A204.1 (cell line): ENCODE measurements around the gene TRA2B.
"Not testable (repeated sequence)": the region's sequence is repeated elsewhere in the genome, so short reads cannot be mapped to it uniquely, and the experiment has no call there.

Source experiments
- FAIRE-seq: peaks from 2 replicates; lab custom pipeline; 2012; peaks lifted over from hg19 to GRCh38; lab: Jason Lieb, UNC

The TRA2B gene

DNA sequence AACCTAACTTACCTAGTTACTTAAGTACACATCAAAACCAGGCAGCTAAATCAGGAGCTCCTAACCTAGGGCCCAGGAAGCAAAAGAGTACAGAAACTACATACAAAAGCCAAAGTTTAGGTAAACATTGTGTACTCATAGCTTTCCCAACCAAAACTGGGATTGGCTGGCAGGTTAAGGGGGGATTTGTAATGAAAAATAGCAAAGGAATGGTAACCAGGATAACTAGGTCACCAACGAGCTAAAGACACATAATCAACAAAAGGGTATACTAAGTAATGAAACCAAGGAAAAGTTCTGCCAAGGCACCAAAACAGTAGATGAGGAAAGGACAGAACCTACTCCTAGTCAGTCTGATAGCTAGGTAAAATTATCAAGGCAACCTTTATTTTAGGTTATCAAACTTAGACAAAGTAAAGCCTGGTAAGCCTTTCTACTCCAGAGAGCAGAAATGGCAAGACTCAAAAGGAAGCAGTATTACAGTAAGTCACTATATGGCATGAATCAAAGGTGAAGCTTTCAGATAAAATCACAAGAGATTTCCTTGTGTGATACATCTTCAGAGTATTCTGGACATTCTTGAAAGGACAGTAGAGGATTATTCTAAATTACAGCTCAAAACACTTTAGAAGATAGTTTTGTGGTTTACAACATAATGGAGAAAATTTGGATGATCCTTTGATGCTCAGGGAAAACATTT, 10.2 kb downstream of the TRA2B start:
- FAIRE-seq: no peak

- no peak for FAIRE-seq
Measured at GRCh38 chr3:185926445-185926844, 11.4 kb downstream of the TRA2B start.

- no peak for FAIRE-seq
Measured at GRCh38 chr3:185925353-185925752, 12.5 kb downstream of the TRA2B start.

GRCh38 chr3:185924375-185924774, 13.4 kb downstream of the TRA2B start:
- FAIRE-seq: no peak

GRCh38 chr3:185920184-185920583, 17.6 kb downstream of the TRA2B start:
- FAIRE-seq: no peak

GRCh38 chr3:185916042-185916833, 21.6 kb downstream of the TRA2B start:
- FAIRE-seq: no peak

- no peak for FAIRE-seq
Measured at GRCh38 chr3:185915642-185916041, 22.2 kb downstream of the TRA2B start.

GRCh38 chr3:185914911-185915629, 22.7 kb downstream of the TRA2B start:
- no peak for FAIRE-seq

- no peak for FAIRE-seq
Measured at GRCh38 chr3:185912929-185913901, 24.6 kb downstream of the TRA2B start.

DNA sequence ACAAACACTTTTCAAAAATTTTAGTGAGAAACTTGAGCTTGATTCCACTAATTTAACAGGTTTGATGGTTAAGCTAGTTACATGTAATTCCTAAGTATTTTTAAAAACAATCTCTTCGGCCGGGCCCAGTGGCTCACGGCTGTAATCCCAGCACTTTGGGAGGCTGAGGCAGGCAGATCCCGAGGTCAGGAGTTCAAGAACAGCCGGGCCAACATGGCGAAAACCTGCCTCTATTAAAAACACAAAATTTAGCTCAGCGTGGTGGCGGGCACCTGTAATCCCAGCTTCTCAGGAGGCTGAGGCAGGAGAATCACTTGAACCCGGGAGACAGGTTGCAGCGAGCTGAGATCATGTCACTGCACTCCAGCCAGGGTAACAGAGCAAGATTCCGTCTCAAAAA, 25.3 kb downstream of the TRA2B start:
- FAIRE-seq: no peak

DNA sequence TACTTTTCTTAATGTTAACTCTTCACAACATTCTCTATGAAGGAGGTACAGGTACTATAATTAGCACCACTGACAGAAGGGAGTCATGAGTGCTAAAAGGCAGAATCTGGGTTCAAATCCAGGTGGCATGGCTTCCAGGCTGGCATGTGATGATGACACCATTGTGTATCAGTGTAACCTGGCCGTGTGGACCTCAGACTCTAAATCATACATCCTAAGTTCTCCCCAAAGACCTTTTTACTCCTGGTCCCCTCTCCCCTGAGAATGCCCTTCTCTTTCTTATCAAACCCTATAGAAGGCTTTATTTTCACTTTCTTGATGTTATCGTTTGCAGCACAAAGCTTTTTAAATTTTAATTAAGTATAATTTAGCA, 26.8 kb downstream of the TRA2B start:
- not testable (repeated sequence) for FAIRE-seq

GRCh38 chr3:185910322-185911075, 27.3 kb downstream of the TRA2B start:
- FAIRE-seq: not testable (repeated sequence)

DNA sequence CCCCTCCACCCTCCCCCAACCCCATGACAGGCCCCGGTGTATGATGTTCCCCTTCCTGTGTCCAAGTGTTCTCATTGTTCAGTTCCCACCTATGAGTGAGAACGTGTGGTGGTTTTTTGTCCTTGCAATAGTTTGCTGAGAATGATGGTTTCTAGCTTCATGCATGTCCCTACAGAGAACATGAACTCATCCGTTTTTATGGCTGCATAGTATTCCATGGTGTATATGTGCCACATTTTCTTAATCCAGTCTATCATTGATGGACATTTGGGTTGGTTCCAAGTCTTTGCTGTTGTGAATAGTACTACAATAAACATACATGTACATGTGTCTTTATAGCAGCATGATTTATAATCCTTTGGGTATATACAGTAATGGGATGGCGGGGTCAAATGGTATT, 27.9 kb downstream of the TRA2B start:
- FAIRE-seq: not testable (repeated sequence)

GRCh38 chr3:185900228-185900627, 37.6 kb downstream of the TRA2B start:
- FAIRE-seq: no peak

GRCh38 chr3:185896636-185897035, 41.2 kb downstream of the TRA2B start:
- no peak for FAIRE-seq

DNA sequence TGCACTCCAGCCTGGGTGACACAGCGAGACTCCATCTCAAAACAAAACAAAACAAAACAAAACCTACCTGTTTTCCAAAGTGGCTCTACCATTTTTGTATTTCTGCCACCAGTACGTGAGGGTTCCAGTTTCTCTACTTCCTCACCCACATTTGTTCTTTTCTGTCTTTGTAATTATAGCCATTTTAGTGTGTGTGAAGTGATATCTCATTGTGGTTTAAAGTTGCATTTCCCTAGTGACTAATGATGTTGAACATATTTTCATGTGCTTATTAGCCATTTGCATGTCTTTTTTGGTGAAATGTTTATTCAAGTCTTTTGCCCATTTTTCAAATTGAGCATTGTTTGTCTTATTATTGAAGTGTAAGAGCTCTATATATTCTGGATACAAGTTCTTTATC, 50.7 kb downstream of the TRA2B start:
- no peak for FAIRE-seq

- no peak for FAIRE-seq
Measured at GRCh38 chr3:185884641-185885040, 53.2 kb downstream of the TRA2B start.

GRCh38 chr3:185881926-185882325, 55.9 kb downstream of the TRA2B start:
- no peak for FAIRE-seq

DNA sequence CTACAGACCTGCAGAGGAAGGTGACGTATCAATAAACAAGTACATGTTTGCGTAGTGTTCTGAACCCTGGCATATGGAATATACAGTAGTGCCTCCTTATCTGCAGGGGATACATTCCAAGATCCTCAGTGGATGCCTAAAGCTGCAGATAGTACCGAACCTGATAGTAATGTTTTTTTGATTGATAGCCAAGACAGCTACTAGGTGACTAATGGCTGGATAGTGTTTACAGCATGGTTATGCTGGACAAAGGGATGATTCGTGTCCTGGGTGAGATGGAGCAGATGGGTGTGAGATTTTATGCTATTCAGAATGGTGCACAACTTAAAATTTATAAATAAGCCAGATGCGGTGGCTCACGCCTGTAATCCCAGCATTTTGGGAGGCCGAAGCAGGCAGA, 57.2 kb downstream of the TRA2B start:
- FAIRE-seq: no peak

- FAIRE-seq: no peak
Measured at GRCh38 chr3:185878920-185879319, 58.9 kb downstream of the TRA2B start.

GRCh38 chr3:185874119-185874518, 63.7 kb downstream of the TRA2B start:
- no peak for FAIRE-seq
